Measurements from ENCODE around the gene FANCG. TPM values are rescaled to one million over a fixed set of nuclear protein-coding genes. Genes with fewer than 3 reads are reported as not detected.
A peak's percentile ranks its signal among the peaks of the same experiment; 100 is the strongest.

Gene FANCG
- total RNA-seq, 1 experiment from 2014 or later, result 74.8 TPM

GRCh38 chr9:35071814-35072460, 7.8 kb downstream of the FANCG start:
- peak; percentile 41 to 52 for TF ChIP-seq CTCF (IDR thresholded peaks at IDR 0.05; ENCODE audit: insufficient read depth in 1 of 2, low read depth in 1 of 2, low read length in 1 of 2, severe bottlenecking in 1 of 2, unreplicated experiment in 1 of 2)
- POLR2A ChIA-PET, result interaction anchor here (0.5 to 1.9 kb wide), 21 partner anchors 8 to 1561 kb away, joined by 3 to 16 read pairs (median 4); partner anchors contain the start of genes ATOSB, CREB3, DNAJB5 and FANCG
- Histone ChIP-seq H3K9me3 (no peaks in the 10 kb centered on the region), H3K4me3 (ENCODE audit: low read depth, low read length) (peak overlapping the region; percentile 73), H3K4me1 (peaks cover 12% of the 10 kb centered on the region), H3K36me3 (ENCODE audit: control insufficient read depth, insufficient read depth, low read length) (peaks cover 4% of the 10 kb centered on the region), H3K27me3 (replicated peaks; ENCODE audit: control insufficient read depth, insufficient read depth, low read length) (no peaks in the 10 kb centered on the region)
- intact Hi-C loops (cut with micrococcal nuclease; ENCODE audit: unreplicated experiment), result loop anchor here (1.0 kb wide), 3 partner anchors 8 to 83 kb away; partner anchors contain the start of genes DNAJB5 and PIGO
- Mint-ChIP-seq H3K9me3 (ENCODE audit: unreplicated experiment) (no peaks in the 10 kb centered on the region), H3K36me3 (ENCODE audit: insufficient read depth, unreplicated experiment) (peaks cover 66% of the 10 kb centered on the region), H3K4me1 (ENCODE audit: low read depth, unreplicated experiment) (peaks cover 22% of the 10 kb centered on the region), H3K27ac (ENCODE audit: unreplicated experiment) (peak overlapping the region; percentile 97), H3K27me3 (ENCODE audit: insufficient read depth, unreplicated experiment) (no peaks in the 10 kb centered on the region), H3K4me3 (ENCODE audit: unreplicated experiment) (peak overlapping the region; percentile 93)
- CTCF ChIA-PET, result interaction anchor here (0.5 to 2.2 kb wide), 17 partner anchors 9 to 1119 kb away, joined by 3 to 9 read pairs (median 4); partner anchors contain the start of genes ATOSB, CLTA and PIGO
- BruUV-seq (replicated peaks), result no TSS peak
- peak; percentile 86 to 94 for DNase-seq

GRCh38 chr9:35070823-35071813, 8.6 kb downstream of the FANCG start:
- Mint-ChIP-seq H3K36me3 (ENCODE audit: insufficient read depth, unreplicated experiment) (peaks cover 72% of the 10 kb centered on the region), H3K9me3 (ENCODE audit: unreplicated experiment) (no peaks in the 10 kb centered on the region), H3K27me3 (ENCODE audit: insufficient read depth, unreplicated experiment) (no peaks in the 10 kb centered on the region), H3K27ac (ENCODE audit: unreplicated experiment) (peak overlapping the region; percentile 97), H3K4me1 (ENCODE audit: low read depth, unreplicated experiment) (peaks cover 22% of the 10 kb centered on the region), H3K4me3 (ENCODE audit: unreplicated experiment) (peak overlapping the region; percentile 93)
- ChIA-PET CTCF (interaction anchor here (0.5 to 2.2 kb wide), 16 partner anchors 10 to 1119 kb away, joined by 3 to 9 read pairs (median 4); partner anchors contain the start of genes ATOSB, CLTA and PIGO), POLR2A (interaction anchor here (0.6 to 1.9 kb wide), 18 partner anchors 9 to 1560 kb away, joined by 3 to 16 read pairs (median 4); partner anchors contain the start of genes ATOSB, CREB3, FANCG and GBA2)
- Histone ChIP-seq H3K27me3 (replicated peaks; ENCODE audit: control insufficient read depth, insufficient read depth, low read length) (no peaks in the 10 kb centered on the region), H3K4me1 (peaks cover 12% of the 10 kb centered on the region), H3K9me3 (no peaks in the 10 kb centered on the region), H3K36me3 (ENCODE audit: control insufficient read depth, insufficient read depth, low read length) (peaks cover 5% of the 10 kb centered on the region), H3K4me3 (ENCODE audit: low read depth, low read length) (peak overlapping the region; percentile 73)
- DNase-seq, result no peak
- intact Hi-C loops (cut with micrococcal nuclease; ENCODE audit: unreplicated experiment), result no loop called here
- BruUV-seq (replicated peaks), result TSS peak; percentile 46
- no peak for TF ChIP-seq CTCF (IDR thresholded peaks at IDR 0.05; ENCODE audit: insufficient read depth in 1 of 2, low read depth in 1 of 2, low read length in 1 of 2, severe bottlenecking in 1 of 2, unreplicated experiment in 1 of 2)

- Histone ChIP-seq H3K9me3 (no peaks in the 10 kb centered on the region), H3K27me3 (replicated peaks; ENCODE audit: control insufficient read depth, insufficient read depth, low read length) (no peaks in the 10 kb centered on the region), H3K4me3 (ENCODE audit: low read depth, low read length) (no peak overlapping the region), H3K36me3 (ENCODE audit: control insufficient read depth, insufficient read depth, low read length) (peaks cover 8% of the 10 kb centered on the region), H3K4me1 (peaks cover 12% of the 10 kb centered on the region)
- ChIA-PET POLR2A (interaction anchor here (0.6 kb wide), 3 partner anchors 18 to 431 kb away, joined by 5 to 7 read pairs (median 7); no protein-coding TSS in a partner anchor), CTCF (interaction anchor here (0.6 to 0.7 kb wide), 2 partner anchors 11 to 18 kb away, joined by 4 to 7 read pairs; no protein-coding TSS in a partner anchor)
- Mint-ChIP-seq H3K4me1 (ENCODE audit: low read depth, unreplicated experiment) (peaks cover 22% of the 10 kb centered on the region), H3K36me3 (ENCODE audit: insufficient read depth, unreplicated experiment) (peaks cover 82% of the 10 kb centered on the region), H3K9me3 (ENCODE audit: unreplicated experiment) (no peaks in the 10 kb centered on the region), H3K27me3 (ENCODE audit: insufficient read depth, unreplicated experiment) (no peaks in the 10 kb centered on the region), H3K4me3 (ENCODE audit: unreplicated experiment) (no peak overlapping the region), H3K27ac (ENCODE audit: unreplicated experiment) (no peak overlapping the region)
- intact Hi-C loops (cut with micrococcal nuclease; ENCODE audit: unreplicated experiment), result no loop called here
- TF ChIP-seq CTCF (IDR thresholded peaks at IDR 0.05; ENCODE audit: insufficient read depth in 1 of 2, low read depth in 1 of 2, low read length in 1 of 2, severe bottlenecking in 1 of 2, unreplicated experiment in 1 of 2), result no peak
- BruUV-seq (replicated peaks), result no TSS peak
- no peak for DNase-seq
These were observed 10.7 kb downstream of the FANCG start for GRCh38 chr9:35069020-35069419.

All from Caco-2 (cell line).